Measurements from ENCODE around the gene RPS15.

Gene RPS15

GRCh38 chr19:1401889-1402217 lies 36.3 kb upstream of the RPS15 start:
- no peak for DNase-seq (ENCODE audit: low read depth in 2 of 2)

GRCh38 chr19:1402411-1403070 lies 35.7 kb upstream of the RPS15 start:
- DNase-seq (ENCODE audit: low read depth in 2 of 2) = no peak

DNA sequence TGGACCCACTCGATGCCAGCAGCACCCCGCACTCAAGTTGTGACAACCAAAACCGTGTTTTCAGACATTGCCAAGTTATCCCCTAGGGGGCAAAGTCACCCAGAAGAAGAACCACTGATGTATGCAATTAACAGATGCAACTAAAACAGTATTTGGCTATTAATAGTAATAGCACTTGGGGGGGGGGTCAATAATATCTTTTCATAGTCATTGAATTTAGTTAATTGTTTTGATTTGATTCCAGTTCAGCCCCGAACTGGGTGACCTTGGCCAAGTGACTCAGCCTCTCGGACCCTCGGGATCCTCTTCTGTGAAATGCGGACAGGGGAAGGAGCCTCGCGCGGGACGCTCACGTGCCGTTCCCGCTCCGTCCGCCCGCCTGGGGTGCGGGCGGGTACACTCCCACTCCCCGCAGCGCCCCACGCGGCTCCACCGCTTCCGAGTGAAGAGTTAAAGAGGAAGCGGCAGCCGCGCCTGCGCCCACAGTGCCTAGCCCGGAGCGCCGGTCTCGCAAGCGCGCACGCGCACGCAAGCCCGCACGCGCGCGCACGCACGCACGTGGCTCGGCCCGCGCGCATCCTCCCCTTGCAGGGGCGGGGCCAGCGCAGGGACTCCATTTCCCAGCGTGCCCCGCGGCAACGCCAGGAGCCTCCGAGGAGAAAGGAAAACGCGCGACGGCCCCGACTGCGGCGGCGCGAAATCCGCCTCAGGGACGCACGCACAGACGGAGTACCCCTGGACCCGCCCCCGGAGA lies 31.2 kb upstream of the RPS15 start:
- peak; percentile 99 for DNase-seq (ENCODE audit: low read depth in 2 of 2)

DNA sequence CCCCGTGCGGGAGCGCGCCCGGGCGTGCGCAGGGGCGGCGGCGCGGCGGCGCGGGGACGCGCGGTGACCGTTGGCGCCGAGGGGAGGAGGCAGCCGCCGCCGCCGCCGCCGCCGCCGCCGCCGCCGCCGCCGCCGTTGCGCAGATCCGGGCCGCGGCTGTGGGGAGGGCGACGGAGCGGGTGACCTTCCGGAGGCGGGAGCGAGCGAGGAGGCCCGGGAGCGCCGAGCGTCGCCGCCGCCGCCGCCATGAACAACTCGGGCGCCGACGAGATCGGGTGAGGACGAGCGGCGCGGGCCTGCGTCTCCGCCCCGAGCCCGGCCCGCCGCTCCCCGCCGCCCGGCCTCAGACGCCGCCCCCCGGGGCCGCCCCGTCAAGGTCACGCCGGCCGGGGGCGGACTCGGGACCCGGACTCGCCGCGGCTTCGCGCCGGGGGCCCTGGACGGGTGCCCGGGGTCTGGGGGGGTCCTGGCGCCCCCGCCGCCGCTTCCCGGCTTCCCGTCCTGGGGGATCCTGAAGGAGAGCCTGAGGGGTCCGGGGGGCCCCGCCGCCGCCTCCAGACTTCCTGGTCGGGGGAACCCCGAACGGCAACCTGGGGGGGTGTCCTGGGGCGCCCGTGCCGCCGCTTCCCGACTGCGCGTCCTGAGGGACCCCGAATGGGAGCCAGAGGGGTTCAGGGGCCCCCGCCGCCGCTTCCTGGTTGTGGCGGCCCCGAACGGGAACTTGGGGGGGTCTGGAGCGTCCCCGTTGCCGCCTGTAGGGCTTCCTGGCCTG lies 30.5 kb upstream of the RPS15 start, which contains the start of gene DAZAP1:
Gene DAZAP1 (plus strand): TSS at position 59 of the 772 bp plus-strand sequence. CDS start 188 bp downstream, at position 247.
- DNase-seq (ENCODE audit: low read depth in 2 of 2) = no peak

DNA sequence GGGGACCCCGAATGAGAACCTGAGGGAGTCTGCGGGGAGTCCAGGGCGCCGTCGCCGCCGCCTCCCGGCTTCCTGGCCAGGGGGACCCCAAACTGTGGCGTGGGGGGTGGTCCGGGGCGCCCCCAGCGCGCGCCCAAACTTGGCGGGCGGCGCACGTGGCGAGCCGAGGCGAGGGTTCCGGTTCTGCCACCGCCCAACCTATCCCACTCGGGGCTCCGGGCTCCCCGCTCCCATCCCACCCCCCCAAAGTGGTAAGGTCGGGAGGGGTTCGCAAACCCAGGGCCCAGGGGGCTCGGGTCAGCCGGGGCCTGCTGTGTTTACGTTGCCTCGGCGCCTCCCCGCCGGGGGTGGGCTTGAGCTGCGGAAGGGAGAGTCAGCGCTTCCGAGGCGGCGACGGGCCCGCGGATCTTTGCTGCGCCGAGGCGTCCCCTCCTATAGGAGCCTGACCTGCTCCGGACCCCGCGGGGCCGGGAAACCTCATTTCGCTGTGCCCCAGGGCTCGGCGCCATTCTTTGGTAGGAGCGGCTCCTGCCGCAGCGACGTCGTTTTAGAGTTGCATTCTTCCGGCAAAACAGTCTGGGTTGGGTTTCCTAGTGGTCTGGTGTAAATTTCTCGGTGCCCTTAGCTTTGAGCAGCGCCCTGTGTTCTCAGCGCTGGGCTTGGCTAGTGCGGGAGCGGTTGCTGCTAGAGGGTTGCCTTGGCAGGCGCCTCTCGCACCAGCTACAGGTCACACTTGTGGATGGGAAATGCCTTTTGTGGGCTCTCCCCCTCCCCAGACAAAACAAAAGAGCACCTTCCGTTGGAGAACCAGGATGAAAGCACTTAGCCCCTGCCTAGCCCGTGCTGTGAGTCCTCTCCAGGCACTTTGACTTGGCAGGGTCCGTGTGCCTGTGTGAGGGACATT lies 29.6 kb upstream of the RPS15 start:
- DNase-seq (ENCODE audit: low read depth in 2 of 2) = peak in 1 of 2 donors; percentile 32

- no peak for DNase-seq (ENCODE audit: low read depth in 2 of 2)
These were observed 28.8 kb upstream of the RPS15 start for GRCh38 chr19:1409204-1410005.

- no peak for DNase-seq (ENCODE audit: low read depth in 2 of 2)
These were observed 27.9 kb upstream of the RPS15 start for GRCh38 chr19:1410136-1410786.

GRCh38 chr19:1410789-1411188 lies 27.4 kb upstream of the RPS15 start:
- no peak for DNase-seq (ENCODE audit: low read depth in 2 of 2)

DNA sequence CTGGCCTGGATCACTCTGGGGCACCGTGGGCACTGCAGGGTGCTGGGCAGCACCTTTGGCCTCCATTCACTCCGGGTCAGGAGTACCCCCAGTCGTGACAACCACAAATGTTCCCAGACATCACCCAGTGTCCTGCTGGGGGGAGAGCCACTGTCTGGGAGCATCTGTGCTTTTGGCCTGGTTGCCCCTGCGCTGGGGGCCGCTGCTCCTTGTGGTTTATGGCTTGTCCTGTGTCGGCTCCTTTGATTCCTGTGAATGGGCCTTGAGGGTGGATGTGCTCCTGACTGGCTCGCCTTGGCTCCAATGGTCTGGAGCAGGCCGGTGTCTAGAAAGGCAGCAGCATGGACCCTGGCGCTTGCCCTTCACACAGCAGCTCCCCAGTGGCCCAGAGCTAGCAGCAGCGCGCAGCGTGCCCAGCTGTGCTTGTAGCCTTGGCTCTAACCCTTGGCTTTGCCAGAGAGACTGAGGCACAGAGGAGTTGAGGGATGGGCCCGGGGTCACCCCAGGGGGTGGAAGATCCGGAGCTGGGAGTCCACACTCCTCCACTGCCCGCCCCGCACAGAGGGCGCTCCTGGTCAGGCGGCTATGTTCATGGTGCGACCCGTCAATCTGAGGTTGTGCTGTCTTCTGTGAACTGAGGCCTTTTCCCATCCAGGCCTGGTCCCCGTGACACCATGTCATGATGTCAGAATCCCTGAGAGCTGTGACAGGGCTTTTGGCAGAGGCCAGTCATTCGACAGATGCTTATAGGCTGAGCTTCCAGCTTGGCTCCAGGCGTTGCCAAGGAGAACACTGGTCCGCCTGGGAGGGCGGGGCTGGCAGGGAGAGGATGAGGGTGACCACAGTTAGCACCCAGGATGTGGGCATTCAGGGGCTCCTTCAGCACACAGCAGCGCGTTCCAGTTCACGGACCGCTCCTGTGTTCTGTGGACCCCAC lies 26.7 kb upstream of the RPS15 start:
- no peak for DNase-seq (ENCODE audit: low read depth in 2 of 2)

GRCh38 chr19:1412323-1412923 lies 25.8 kb upstream of the RPS15 start:
- DNase-seq (ENCODE audit: low read depth in 2 of 2) = no peak

DNA sequence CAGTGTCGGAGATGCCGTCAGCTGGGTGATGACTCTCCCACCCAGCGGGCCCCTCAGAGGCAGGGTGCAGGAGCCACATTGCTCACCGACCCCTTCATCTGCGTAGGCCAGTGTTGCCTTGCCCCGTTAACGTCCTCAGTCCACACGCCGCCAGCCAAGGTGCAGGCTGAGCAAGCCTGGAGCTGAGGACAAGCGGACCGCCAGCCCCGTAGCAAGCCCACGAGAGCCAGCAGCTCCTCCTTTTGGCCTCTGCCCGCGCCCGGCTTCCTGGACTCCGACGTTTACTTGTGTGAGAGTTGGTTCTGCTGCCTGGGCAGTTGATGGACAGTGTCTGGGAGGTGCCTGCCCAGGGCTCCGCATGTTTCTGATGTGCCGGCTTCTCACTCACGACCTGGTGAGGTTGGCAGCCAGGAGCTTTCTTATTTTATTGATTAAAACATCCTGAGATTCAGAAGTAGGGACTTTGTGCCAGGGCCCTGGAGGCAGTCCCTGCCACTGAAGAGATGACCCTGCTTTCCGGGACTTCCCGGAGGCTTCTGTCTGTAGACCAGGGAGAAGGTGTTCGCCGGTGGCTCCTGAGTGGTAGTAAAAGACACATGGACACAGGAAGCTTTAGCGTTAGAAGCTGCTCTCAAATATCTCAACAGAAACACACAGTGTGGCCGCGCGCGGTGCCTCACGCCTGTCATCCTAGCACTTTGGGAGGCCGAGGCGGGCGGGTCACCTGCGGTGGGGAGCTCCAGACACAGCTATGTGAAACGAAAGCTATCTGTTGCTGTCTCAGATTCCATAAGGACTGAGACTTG lies 25.0 kb upstream of the RPS15 start:
- no peak for DNase-seq (ENCODE audit: low read depth in 2 of 2)

DNA sequence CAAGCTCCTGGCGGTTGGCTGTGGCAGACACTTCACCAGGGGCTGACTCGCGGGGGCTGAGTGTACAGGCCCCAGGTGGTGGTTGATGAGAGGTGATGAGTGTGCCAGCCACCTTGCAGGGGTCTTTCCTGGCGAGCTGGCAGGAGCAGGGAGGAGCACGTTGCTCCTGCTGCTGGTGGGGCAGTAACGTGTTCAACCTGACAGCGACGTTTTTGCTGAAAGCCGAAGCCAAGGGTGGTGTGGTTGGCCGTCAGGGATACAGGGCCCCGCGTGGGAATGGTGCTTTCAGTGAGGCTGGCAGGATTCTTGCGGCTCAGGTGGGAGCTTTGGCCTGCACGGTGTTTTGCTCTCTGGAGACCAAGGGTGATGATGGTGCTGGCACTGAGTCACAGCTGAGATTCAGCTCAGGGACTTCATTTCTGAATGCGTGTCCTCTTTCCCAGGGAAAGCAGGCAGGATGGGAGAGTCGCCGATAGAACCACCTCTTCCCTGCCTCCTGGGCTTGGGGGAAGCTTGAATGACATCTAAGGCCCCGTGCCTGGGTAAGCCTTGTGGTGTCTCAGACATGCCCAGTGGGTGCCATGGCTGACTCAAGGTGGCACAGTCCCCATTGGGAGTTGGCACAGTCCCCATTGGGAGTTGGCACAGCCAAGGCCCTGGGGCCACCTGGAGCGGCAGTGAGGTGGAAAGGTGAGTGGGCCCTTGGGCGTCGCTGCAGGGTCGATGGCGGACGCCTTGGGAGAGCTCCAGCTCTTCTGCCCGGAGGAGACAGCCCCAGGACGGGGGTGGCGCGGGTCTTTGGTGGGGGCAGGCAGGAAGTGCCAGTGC lies 22.0 kb upstream of the RPS15 start:
- DNase-seq (ENCODE audit: low read depth in 2 of 2) = no peak

- DNase-seq (ENCODE audit: low read depth in 2 of 2) = no peak
These were observed 21.1 kb upstream of the RPS15 start for GRCh38 chr19:1417145-1417544.

DNA sequence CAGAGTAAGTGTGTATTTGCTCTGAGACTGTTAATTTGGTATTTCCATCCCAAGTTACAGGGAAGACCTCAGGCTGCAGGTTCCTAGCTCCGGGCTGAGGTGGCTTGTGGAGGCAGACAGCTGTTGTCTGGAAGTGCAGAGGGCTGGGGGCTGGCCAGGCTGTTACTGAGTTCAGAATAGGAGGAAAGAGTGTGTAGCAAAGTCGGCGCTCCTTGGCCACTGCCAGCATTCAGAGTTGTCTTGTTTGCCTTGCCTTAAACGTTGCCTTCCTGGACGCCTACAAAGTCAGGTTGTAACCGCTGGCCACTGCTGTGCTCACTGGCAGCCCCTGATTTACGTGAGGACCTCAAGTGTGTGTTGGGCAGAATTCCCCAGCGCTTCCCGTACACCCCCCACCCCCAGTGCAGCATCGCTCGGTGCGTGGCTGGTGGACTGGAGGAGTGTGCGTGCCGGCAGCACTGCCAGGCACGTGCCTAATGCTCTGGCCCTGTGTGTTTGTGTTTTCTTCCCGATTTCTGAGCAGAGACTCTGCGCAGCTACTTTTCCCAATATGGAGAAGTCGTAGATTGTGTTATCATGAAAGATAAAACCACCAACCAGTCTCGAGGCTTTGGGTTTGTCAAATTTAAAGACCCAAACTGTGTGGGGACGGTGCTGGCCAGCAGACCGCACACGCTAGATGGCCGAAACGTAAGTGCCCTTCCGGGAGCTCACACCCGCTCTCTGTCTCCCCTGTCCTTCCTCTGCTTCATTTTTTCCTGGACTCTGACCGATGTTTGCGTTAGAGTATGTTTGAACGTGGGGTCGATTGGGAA lies 20.3 kb upstream of the RPS15 start:
- no peak for DNase-seq (ENCODE audit: low read depth in 2 of 2)

- DNase-seq (ENCODE audit: low read depth in 2 of 2) = no peak
These were observed 19.8 kb upstream of the RPS15 start for GRCh38 chr19:1418496-1418775.

- no peak for DNase-seq (ENCODE audit: low read depth in 2 of 2)
These were observed 19.1 kb upstream of the RPS15 start for GRCh38 chr19:1418951-1419738.
